Measurements from ENCODE around the gene PRKCH. TPM values are rescaled to one million over a fixed set of nuclear protein-coding genes. Genes with fewer than 3 reads are reported as not detected.

Gene PRKCH
- total and polyA plus RNA-seq, 2 experiments from 2014 or later = 7.1 to 11.2 TPM

DNA sequence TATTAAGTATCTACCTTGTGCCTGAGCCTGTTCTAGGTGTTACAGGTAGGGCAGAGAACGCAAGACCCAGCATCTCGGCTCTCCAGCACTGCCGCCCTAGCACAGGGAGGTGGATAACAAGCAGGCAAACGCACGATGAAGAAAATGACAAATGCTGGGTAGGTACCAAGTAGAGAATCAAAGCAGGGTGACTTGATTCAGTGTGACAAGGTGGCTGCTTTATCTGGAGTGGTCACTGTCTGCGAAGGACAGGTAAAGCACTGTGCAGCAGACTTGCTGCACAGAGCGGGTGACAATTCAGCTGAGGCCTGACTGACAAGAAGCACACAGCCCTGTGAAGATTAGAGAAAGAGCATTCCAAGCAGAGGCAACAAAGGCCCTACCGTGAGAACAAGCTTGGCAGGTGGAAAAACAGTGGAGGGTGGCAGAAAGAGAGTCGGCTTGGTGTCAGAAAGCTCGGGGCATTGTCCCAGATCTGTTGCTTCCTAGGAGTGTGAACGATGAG lies 12.9 kb downstream of the PRKCH start:
- Histone ChIP-seq H3K27me3 (no peaks in the 10 kb centered on the region), H3K4me3 (no peak overlapping the region), H4K20me1 (ENCODE audit: insufficient read depth, poor library complexity, severe bottlenecking) (no peaks in the 10 kb centered on the region), H3K27ac (no peak overlapping the region), H3K9me2 (replicated peaks; ENCODE audit: insufficient read depth) (no peaks in the 10 kb centered on the region), H3K4me1 (ENCODE audit: insufficient read depth) (no peaks in the 10 kb centered on the region), H2AFZ (no peak overlapping the region), H3K79me2 (no peaks in the 10 kb centered on the region), H3K36me3 (replicated peaks; ENCODE audit: insufficient read depth, low read depth) (no peaks in the 10 kb centered on the region), H3K4me2 (no peak overlapping the region), H3K9me3 (ENCODE audit: low read depth) (no peaks in the 10 kb centered on the region)
- 80% methylated on average over 11 of the region's 11 CpGs for WGBS (ENCODE audit: low lambda C conversion rate, missing lambda C conversion rate)
- TF ChIP-seq EZH2phosphoT487 (IDR thresholded peaks at IDR 0.05; ENCODE audit: low read depth, severe bottlenecking, unreplicated experiment) (no peak), EZH2 (IDR thresholded peaks at IDR 0.05; ENCODE audit: borderline replicate concordance) (no peak)
- TF ChIP-seq, protein P1, sequence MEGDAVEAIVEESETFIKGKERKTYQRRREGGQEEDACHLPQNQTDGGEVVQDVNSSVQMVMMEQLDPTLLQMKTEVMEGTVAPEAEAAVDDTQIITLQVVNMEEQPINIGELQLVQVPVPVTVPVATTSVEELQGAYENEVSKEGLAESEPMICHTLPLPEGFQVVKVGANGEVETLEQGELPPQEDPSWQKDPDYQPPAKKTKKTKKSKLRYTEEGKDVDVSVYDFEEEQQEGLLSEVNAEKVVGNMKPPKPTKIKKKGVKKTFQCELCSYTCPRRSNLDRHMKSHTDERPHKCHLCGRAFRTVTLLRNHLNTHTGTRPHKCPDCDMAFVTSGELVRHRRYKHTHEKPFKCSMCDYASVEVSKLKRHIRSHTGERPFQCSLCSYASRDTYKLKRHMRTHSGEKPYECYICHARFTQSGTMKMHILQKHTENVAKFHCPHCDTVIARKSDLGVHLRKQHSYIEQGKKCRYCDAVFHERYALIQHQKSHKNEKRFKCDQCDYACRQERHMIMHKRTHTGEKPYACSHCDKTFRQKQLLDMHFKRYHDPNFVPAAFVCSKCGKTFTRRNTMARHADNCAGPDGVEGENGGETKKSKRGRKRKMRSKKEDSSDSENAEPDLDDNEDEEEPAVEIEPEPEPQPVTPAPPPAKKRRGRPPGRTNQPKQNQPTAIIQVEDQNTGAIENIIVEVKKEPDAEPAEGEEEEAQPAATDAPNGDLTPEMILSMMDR (IDR thresholded peaks at IDR 0.05; ENCODE audit: poor library complexity) = no peak
- DNase-seq (ENCODE audit: low spot score) = no peak

DNA sequence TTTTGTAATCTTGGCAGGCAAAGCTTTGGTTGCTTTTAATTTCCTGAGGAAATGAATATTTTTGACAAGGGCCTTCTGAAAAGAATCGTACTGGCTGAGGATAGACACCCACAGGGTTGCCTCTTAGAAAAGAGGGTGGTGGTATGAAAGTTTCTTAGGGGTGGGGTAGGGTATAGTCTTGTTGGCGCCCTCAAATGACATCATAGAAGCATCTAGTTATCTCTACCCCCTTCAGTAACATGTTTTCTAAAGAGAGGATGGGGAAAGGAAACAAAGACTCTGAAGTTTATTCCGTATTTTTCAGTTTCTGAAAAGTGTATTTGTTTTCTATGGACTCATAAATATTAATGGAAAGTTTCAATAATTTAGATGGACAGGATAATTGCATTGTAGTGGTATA lies 13.7 kb downstream of the PRKCH start:
- TF ChIP-seq, protein P1 (IDR thresholded peaks at IDR 0.05; ENCODE audit: poor library complexity) = no peak
- no peak for TF ChIP-seq EZH2phosphoT487 (IDR thresholded peaks at IDR 0.05; ENCODE audit: low read depth, severe bottlenecking, unreplicated experiment)
- TF ChIP-seq EZH2 (IDR thresholded peaks at IDR 0.05; ENCODE audit: borderline replicate concordance) = no peak
- Histone ChIP-seq H3K27ac (no peak overlapping the region), H3K27me3 (no peaks in the 10 kb centered on the region)

DNA sequence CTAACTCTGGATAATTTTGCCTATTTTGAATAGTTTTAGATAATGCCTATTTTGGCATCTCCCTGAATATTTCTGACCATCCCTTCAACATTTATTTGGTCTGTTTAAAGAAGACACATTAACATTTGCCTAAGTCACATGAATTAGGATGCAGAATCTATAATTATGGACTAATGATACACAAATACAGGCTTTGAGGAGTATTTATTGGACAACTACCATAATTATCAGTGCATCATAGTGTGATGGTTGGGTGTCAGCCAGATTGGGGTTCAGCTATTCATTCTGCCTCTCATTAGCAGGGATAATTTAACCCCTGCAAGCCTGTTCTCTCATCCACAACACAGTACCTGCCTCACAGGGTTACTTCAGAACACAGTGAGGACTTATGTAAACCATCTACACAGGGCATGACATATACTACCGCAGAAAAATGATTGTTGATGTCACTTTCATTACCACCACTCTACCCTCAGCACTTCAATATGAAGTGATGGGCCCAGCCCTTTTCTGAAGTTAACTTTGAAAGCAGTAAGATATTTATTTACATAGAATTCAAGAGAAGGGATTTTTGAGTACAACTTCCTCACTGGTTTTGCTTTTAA lies 14.4 kb downstream of the PRKCH start:
- Histone ChIP-seq H4K20me1 (ENCODE audit: insufficient read depth, poor library complexity, severe bottlenecking) (no peaks in the 10 kb centered on the region), H3K4me1 (ENCODE audit: insufficient read depth) (no peaks in the 10 kb centered on the region), H3K27me3 (no peaks in the 10 kb centered on the region), H3K4me2 (no peak overlapping the region), H2AFZ (no peak overlapping the region), H3K79me2 (no peaks in the 10 kb centered on the region), H3K36me3 (replicated peaks; ENCODE audit: insufficient read depth, low read depth) (no peaks in the 10 kb centered on the region), H3K9me2 (replicated peaks; ENCODE audit: insufficient read depth) (no peaks in the 10 kb centered on the region), H3K27ac (no peak overlapping the region), H3K9me3 (ENCODE audit: low read depth) (no peaks in the 10 kb centered on the region), H3K4me3 (no peak overlapping the region)
- TF ChIP-seq EZH2 (IDR thresholded peaks at IDR 0.05; ENCODE audit: borderline replicate concordance) = no peak
- TF ChIP-seq, protein P1 (IDR thresholded peaks at IDR 0.05; ENCODE audit: poor library complexity) = no peak
- no peak for TF ChIP-seq EZH2phosphoT487 (IDR thresholded peaks at IDR 0.05; ENCODE audit: low read depth, severe bottlenecking, unreplicated experiment)
- DNase-seq (ENCODE audit: low spot score) = no peak
- WGBS (ENCODE audit: low lambda C conversion rate, missing lambda C conversion rate) = 92% methylated on average over 1 of the region's 1 CpG

More for the DNA sequence above, 13.7 kb downstream of the PRKCH start:
- Histone ChIP-seq H3K9me3 (ENCODE audit: low read depth) (no peaks in the 10 kb centered on the region), H3K79me2 (no peaks in the 10 kb centered on the region), H3K4me2 (no peak overlapping the region), H3K4me3 (no peak overlapping the region), H3K4me1 (ENCODE audit: insufficient read depth) (no peaks in the 10 kb centered on the region), H2AFZ (no peak overlapping the region), H3K36me3 (replicated peaks; ENCODE audit: insufficient read depth, low read depth) (no peaks in the 10 kb centered on the region), H4K20me1 (ENCODE audit: insufficient read depth, poor library complexity, severe bottlenecking) (no peaks in the 10 kb centered on the region), H3K9me2 (replicated peaks; ENCODE audit: insufficient read depth) (no peaks in the 10 kb centered on the region)
- no peak for DNase-seq (ENCODE audit: low spot score)
- 95% methylated on average over 3 of the region's 3 CpGs for WGBS (ENCODE audit: low lambda C conversion rate, missing lambda C conversion rate)

All from hepatocyte (in vitro differentiated cells).